Measurements from ENCODE around the gene ZNF136. TPM values are rescaled to one million over a fixed set of nuclear protein-coding genes. Genes with fewer than 3 reads are reported as not detected.
A peak's percentile ranks its signal among the peaks of the same experiment; 100 is the strongest.

ZNF136 gene
- total and polyA plus RNA-seq, 9 of the 15 experiments (the other 6 are each of a cell fraction or from before 2014, with no cell fraction given): 1.0 to 5.3 (median 3.1) TPM

GRCh38 chr19:12162882-12163806 lies at the start of gene ZNF136 (continued):
- TF ChIP-seq NFYB (IDR thresholded peaks at IDR 0.05; ENCODE audit: extremely low read depth, insufficient read length) (peak; percentile 84), SMAD4 (CRISPR knock-in tag; conservative IDR thresholded peaks at IDR 0.05) (no peak), RBBP5 (IDR thresholded peaks at IDR 0.05; ENCODE audit: borderline replicate concordance, insufficient read depth, low read length, poor library complexity, severe bottlenecking) (peak; percentile 97), GABPB2 (CRISPR knock-in tag; conservative IDR thresholded peaks at IDR 0.05) (no peak), ARHGAP35 (IDR thresholded peaks at IDR 0.05; ENCODE audit: partially characterized antibody) (peak; percentile 44), CXXC5 (CRISPR knock-in tag; IDR thresholded peaks at IDR 0.05) (peak; percentile 81), RUNX1 (IDR thresholded peaks at IDR 0.05; ENCODE audit: low read depth) (peak; percentile 39; the same call in 1 of the 2 replicates), JUND (IDR thresholded peaks at IDR 0.05; ENCODE audit: borderline replicate concordance, low read depth, low read length) (0 out of 2 replicates have a peak, but pooled peaks have one; percentile 10), JUND (tag; IDR thresholded peaks at IDR 0.05; ENCODE audit: borderline replicate concordance, low read depth, low read length) (no peak), ZNF318 (IDR thresholded peaks at IDR 0.05; ENCODE audit: borderline replicate concordance in 1 of 2, low read depth in 1 of 2) (no peak), NFIX (CRISPR knock-in tag; IDR thresholded peaks at IDR 0.05; ENCODE audit: low read depth) (no peak), TRIM25 (IDR thresholded peaks at IDR 0.05; ENCODE audit: borderline replicate concordance) (no peak), SAFB (IDR thresholded peaks at IDR 0.05; ENCODE audit: borderline replicate concordance, low read depth, low read length) (no peak), PHF20 (IDR thresholded peaks at IDR 0.05; ENCODE audit: partially characterized antibody) (peak; percentile 91), DLX4 (CRISPR knock-in tag; IDR thresholded peaks at IDR 0.05) (no peak), POLR2AphosphoS5 (IDR thresholded peaks at IDR 0.05; ENCODE audit: control insufficient read depth, insufficient read depth, low read depth, low read length) (0 out of 2 replicates have a peak, but pooled peaks have one; percentile 26)

Data from K562 (cell line).